HepG2 (cell line): ENCODE data around the gene TPCN2. TPM values are rescaled to one million over a fixed set of nuclear protein-coding genes. Genes with fewer than 3 reads are reported as not detected.
A peak's percentile ranks its signal among the peaks of the same experiment; 100 is the strongest.

Experiments used
- ATAC-seq: fragments of 200-7000 bp; cut with Tn5 transposase; 3 replicates; pipeline ENCODE4 v1.9.1; 2020; ENCODE audit warnings: mild to moderate bottlenecking, moderate library complexity
- BruUV-seq: library from RNA; stranded (reverse); fragments of 400-500 nt; replicated peaks from 2 replicates; lab custom pipeline; 2021; lab: Mats Ljungman, UMichigan
- CTCF ChIA-PET: fragments of 300-600 bp; formaldehyde crosslinking; extraction: SDS; loops from one replicate; lab custom pipeline; 2021; ENCODE audit warnings: low total read pairs, inconsistent platforms, low intra/inter-chr PET ratio; lab: Yijun Ruan, JAX
- POLR2A ChIA-PET: fragments of 350-600 bp; sonication (Branson Sonifier 250); formaldehyde crosslinking; loops from one replicate; lab custom pipeline; 2020; ENCODE audit warnings: antibody characterized with exemption, inconsistent platforms; lab: Yijun Ruan, JAX
- DNase-seq: peaks from one replicate; pipeline ENCODE4 v3.0.0-alpha.2; 2015; ENCODE audit warnings: low spot score
- FAIRE-seq: peaks from 3 replicates; lab custom pipeline; 2011; peaks lifted over from hg19 to GRCh38; lab: Jason Lieb, UNC
- H2AFZ ChIP-seq: one replicate; pipeline ENCODE4 v1.6.1; 2011; ENCODE audit warnings: low read length, inconsistent platforms
- H3K27ac ChIP-seq: fragments of 300-600 bp; 3 replicates; pipeline ENCODE4 v1.8.0; 2011; ENCODE audit warnings: mixed run types, mild to moderate bottlenecking, mixed read lengths, low read length, inconsistent platforms; ENCODE audit not compliant: insufficient read depth; ENCODE audit errors: extremely low read length
- H3K27me3 ChIP-seq, 2 experiments: fragments of 200-600 bp in 1 of 2; 2 replicates in 1 of 2; 3 replicates in 1 of 2; pipeline versions ENCODE4 v1.6.0 to v1.8.0; 2011; ENCODE audit warnings: low read length in 2 of 2, mild to moderate bottlenecking in 2 of 2, moderate library complexity in 2 of 2, inconsistent platforms in 1 of 2; ENCODE audit not compliant: insufficient read depth in 2 of 2, control insufficient read depth in 1 of 2
- H3K36me3 ChIP-seq, 2 experiments: fragments of 200-600 bp in 1 of 2; replicated peaks in 1 of 2; 2 replicates in 1 of 2; 3 replicates in 1 of 2; pipeline versions ENCODE4 v1.5.1 to v1.8.0; 2011; ENCODE audit warnings: low read length in 2 of 2, inconsistent platforms in 1 of 2; ENCODE audit not compliant: insufficient read depth in 2 of 2, control insufficient read depth in 1 of 2
- H3K4me1 ChIP-seq: 2 replicates; pipeline ENCODE4 v1.5.1; 2012; ENCODE audit warnings: low read length, inconsistent platforms; ENCODE audit not compliant: insufficient read depth
- H3K4me2 ChIP-seq: 2 replicates; pipeline ENCODE4 v1.6.0; 2011; ENCODE audit warnings: low read depth, low read length, inconsistent platforms
- H3K4me3 ChIP-seq, 3 experiments: fragments of 200-600 bp in 1 of 3; sonication (generic), shearing (Covaris generic) in 1 of 3; replicated peaks in 1 of 3; 2 replicates each; pipeline ENCODE4 v1.5.1; 2011 to 2016; ENCODE audit warnings: low read length in 3 of 3, inconsistent platforms in 2 of 3, low read depth in 2 of 3, mild to moderate bottlenecking in 2 of 3, control low read depth in 1 of 3, mixed read lengths in 1 of 3; ENCODE audit not compliant: insufficient read depth in 1 of 3
- H3K79me2 ChIP-seq: one replicate; pipeline ENCODE4 v1.6.1; 2011; ENCODE audit warnings: low read length, inconsistent platforms; ENCODE audit not compliant: insufficient read depth
- H3K9ac ChIP-seq: 2 replicates; pipeline ENCODE4 v1.6.0; 2011; ENCODE audit warnings: mild to moderate bottlenecking, low read depth, low read length, inconsistent platforms; ENCODE audit not compliant: insufficient read depth
- H3K9me3 ChIP-seq: 2 replicates; pipeline ENCODE4 v1.5.1; 2012; ENCODE audit warnings: mild to moderate bottlenecking, low read length
- H4K20me1 ChIP-seq: 2 replicates; pipeline ENCODE4 v1.6.0; 2011; ENCODE audit warnings: inconsistent platforms, mild to moderate bottlenecking, low read length, moderate library complexity; ENCODE audit not compliant: insufficient read depth
- BCL6 ChIP-seq: IDR thresholded peaks from 2 replicates; pipeline ENCODE4 v1.6.1; 2016; ENCODE audit warnings: missing genetic modification reagents, missing compliant biosample characterization
- CC2D1A ChIP-seq: sonication (generic); formaldehyde crosslinking; IDR thresholded peaks from 2 replicates; pipeline ENCODE4 v1.8.1; 2023; ENCODE audit warnings: mild to moderate bottlenecking, missing genetic modification reagents
- FOXK2 ChIP-seq: fragments of 450-650 bp; IDR thresholded peaks from 2 replicates; pipeline ENCODE4 v1.6.1; 2016
- KDM6A ChIP-seq: IDR thresholded peaks from 2 replicates; pipeline ENCODE4 v1.6.1; 2016; ENCODE audit warnings: low read depth
- MAFG ChIP-seq: sonication (generic); formaldehyde crosslinking; IDR thresholded peaks from 2 replicates; pipeline ENCODE4 v1.5.1; 2020; ENCODE audit warnings: mild to moderate bottlenecking, missing genetic modification reagents
- REL ChIP-seq: sonication (generic); formaldehyde crosslinking; conservative IDR thresholded peaks from 2 replicates; pipeline ENCODE4 v1.8.0; 2022; ENCODE audit warnings: mild to moderate bottlenecking, missing genetic modification reagents, moderate library complexity
- SMAD3 ChIP-seq: sonication (generic); formaldehyde crosslinking; IDR thresholded peaks from 2 replicates; pipeline ENCODE4 v1.4.0; 2020; ENCODE audit warnings: missing genetic modification reagents
- SOX5 ChIP-seq: IDR thresholded peaks from 2 replicates; pipeline ENCODE4 v1.6.1; 2016; ENCODE audit warnings: borderline replicate concordance
- YEATS4 ChIP-seq: sonication (generic); formaldehyde crosslinking; IDR thresholded peaks from 2 replicates; pipeline ENCODE4 v1.4.0; 2020; ENCODE audit warnings: missing genetic modification reagents, borderline replicate concordance
- ZNF101 ChIP-seq: sonication (generic); formaldehyde crosslinking; IDR thresholded peaks from 2 replicates; pipeline ENCODE4 v1.4.0; 2020; ENCODE audit warnings: mild to moderate bottlenecking, low read depth, missing genetic modification reagents, borderline replicate concordance
- ZNF343 ChIP-seq: sonication (generic); formaldehyde crosslinking; IDR thresholded peaks from 2 replicates; pipeline ENCODE4 v1.4.0; 2020; ENCODE audit warnings: mild to moderate bottlenecking, missing genetic modification reagents
- WGBS: methylation state at CpG from one replicate; pipeline ENCODE4 v1.1.6; 2017; ENCODE audit warnings: low lambda C conversion rate; 5-methylcytosine and 5-hydroxymethylcytosine counted together
- in situ Hi-C: cut with HindIII; loops from 2 replicates; pipeline ENCODE4 v1.10.0; 2017; ENCODE audit warnings: low pct_unique_long_range_greater_than_20kb; ENCODE audit not compliant: extremely low pct_ligation_motif_present
- intact Hi-C: fragments of 100-400 bp; cut with micrococcal nuclease; formaldehyde crosslinking; loops from one replicate; pipeline ENCODE4 v1.10.0; 2022; ENCODE audit not compliant: unreplicated experiment
- polyA plus RNA-seq, 8 experiments: library from polyadenylated mRNA; depleted of rRNA in 3 of 8; stranded (reverse) in 7 of 8; unstranded in 1 of 8; fragments of >200 nt; fragmentation: Illumina TruSeq in 4 of 8; extraction: Trizol in 4 of 8; gene quantifications; 2 replicates each; pipeline versions ENCODE4 v1.2.1 to v1.2.3, GENCODE V29; 2011 to 2016; ENCODE audit warnings: low read depth in 4 of 8, missing spikeins in 1 of 8, mixed read lengths in 1 of 8; ENCODE audit not compliant: insufficient read depth in 1 of 8
- total RNA-seq, 5 experiments: library from RNA; depleted of rRNA; stranded (reverse); fragments of >200 nt; fragmentation: Illumina TruSeq; extraction: Trizol; gene quantifications; 2 replicates each; pipeline ENCODE4 v1.2.3, GENCODE V29; 2016; ENCODE audit warnings: low read depth in 1 of 5
- TF ChIP-seq, protein P1 (sequence below): sonication (generic); formaldehyde crosslinking; IDR thresholded peaks from 2 replicates; pipeline ENCODE4 v1.5.1; 2020; ENCODE audit warnings: missing genetic modification reagents, mild to moderate bottlenecking, borderline replicate concordance
- TF ChIP-seq, protein P2 (sequence below): IDR thresholded peaks from 2 replicates; pipeline ENCODE4 v1.6.1; 2016; ENCODE audit warnings: low read depth, borderline replicate concordance
- TF ChIP-seq, protein P3 (sequence below): sonication (generic); formaldehyde crosslinking; IDR thresholded peaks from 2 replicates; pipeline ENCODE4 v1.4.0; 2020; ENCODE audit warnings: missing genetic modification reagents
- TF ChIP-seq, protein P4 (sequence below): sonication (generic); formaldehyde crosslinking; conservative IDR thresholded peaks from 2 replicates; pipeline ENCODE4 v1.8.0; 2022; ENCODE audit warnings: mild to moderate bottlenecking, moderate library complexity, missing genetic modification reagents

Gene TPCN2
- total and polyA plus RNA-seq, 2 of the 13 experiments (the other 11 are each of a cell fraction or from before 2014, with no cell fraction given) = 5.6 to 5.9 TPM

DNA sequence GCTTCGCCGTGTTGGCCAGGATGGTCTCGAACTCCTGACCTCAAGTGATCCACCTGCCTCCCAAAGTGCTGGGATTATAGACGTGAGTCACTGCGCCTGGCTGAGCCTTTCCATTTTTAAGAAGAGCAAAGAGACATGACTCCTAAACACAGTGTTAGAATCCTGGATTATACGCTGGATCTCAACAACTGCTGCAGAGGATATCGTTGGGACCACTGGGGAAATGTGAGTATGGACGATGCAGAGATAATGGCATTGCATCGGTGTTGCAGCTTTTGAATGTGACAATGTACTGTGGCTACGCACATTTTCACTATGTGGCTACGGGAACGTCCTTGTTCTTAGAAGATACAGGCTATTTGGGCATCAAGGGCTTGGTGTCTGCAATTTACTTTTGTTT lies 41.9 kb upstream of the TPCN2 start:
- no TSS peak for BruUV-seq
- no peak overlapping the region for H3K4me3 ChIP-seq
- TF ChIP-seq REL (CRISPR knock-in tag) = no peak
- TF ChIP-seq BCL6 (CRISPR knock-in tag) = no peak
- TF ChIP-seq KDM6A (CRISPR knock-in tag) = no peak
- TF ChIP-seq SOX5 (CRISPR knock-in tag) = no peak
- no peak for TF ChIP-seq ZNF343 (CRISPR knock-in tag)
- TF ChIP-seq, protein P1, sequence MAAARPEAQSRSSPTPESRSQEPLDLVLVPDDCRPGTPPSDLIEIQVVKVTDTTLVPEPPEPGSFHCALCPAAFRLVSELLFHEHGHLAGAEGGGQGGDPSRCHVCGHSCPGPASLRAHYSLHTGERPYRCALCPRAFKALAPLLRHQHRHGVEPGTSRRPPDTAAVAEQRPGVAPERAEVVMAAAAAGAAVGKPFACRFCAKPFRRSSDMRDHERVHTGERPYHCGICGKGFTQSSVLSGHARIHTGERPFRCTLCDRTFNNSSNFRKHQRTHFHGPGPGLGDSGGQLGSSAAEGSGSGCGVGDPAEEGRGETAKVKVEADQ (CRISPR knock-in tag) = no peak
- no peak for TF ChIP-seq SMAD3 (CRISPR knock-in tag)
- TF ChIP-seq MAFG = no peak
- H4K20me1 ChIP-seq = no peaks in the 10 kb centered on the region
- H2AFZ ChIP-seq = no peak overlapping the region
- H3K79me2 ChIP-seq = no peaks in the 10 kb centered on the region
- POLR2A ChIA-PET = no interaction called here
- DNase-seq (no peak), ATAC-seq (no peak), FAIRE-seq (no peak)
- no peaks in the 10 kb centered on the region for H3K36me3 ChIP-seq
- H3K27ac ChIP-seq = no peak overlapping the region
- 79% methylated on average over 12 of the region's 12 CpGs for WGBS
- H3K27me3 ChIP-seq = peaks cover 16 to 46% of the 10 kb centered on the region in 2 experiments
- in situ Hi-C loops (no loop called here), intact Hi-C loops (loop anchor here (1.0 kb wide), 1 partner anchor 37 kb away; no protein-coding TSS in a partner anchor)
- no peak overlapping the region for H3K9ac ChIP-seq
- H3K9me3 ChIP-seq = no peaks in the 10 kb centered on the region
- H3K4me1 ChIP-seq = peaks cover 33% of the 10 kb centered on the region
- peak overlapping the region; percentile 68; the same call in 1 of the 2 replicates for H3K4me2 ChIP-seq
- CTCF ChIA-PET = no interaction called here

DNA sequence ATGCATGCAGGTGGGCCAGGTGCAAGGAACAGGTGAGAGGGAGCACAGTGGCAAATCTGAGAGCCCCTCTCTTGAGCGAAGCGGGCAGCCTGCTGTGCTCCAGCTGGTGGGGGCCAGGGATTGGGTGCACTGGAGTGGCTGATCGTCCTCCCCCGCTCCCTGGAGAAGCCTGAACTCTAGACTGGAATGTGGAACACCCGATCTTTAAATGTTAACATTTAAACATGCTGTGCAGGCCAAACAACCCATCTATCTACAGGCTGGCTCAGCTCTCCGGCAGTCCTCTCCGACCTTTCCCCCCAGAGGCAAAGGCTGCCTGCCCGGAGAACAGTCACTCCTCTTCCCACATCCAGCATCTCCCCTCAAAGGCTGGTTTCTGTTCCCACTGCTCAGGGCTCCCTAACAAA lies 40.8 kb upstream of the TPCN2 start:
- ATAC-seq = peak; percentile 82
- H3K4me2 ChIP-seq = peak overlapping the region; percentile 68
- DNase-seq = peak; percentile 27
- no peaks in the 10 kb centered on the region for H3K9me3 ChIP-seq
- peaks cover 41% of the 10 kb centered on the region for H3K4me1 ChIP-seq
- peak overlapping the region in 2 of 3 experiments; percentile 14 to 47; a peak in 2 of 6 replicates for H3K4me3 ChIP-seq
- no peaks in the 10 kb centered on the region for H3K36me3 ChIP-seq
- no peak overlapping the region for H2AFZ ChIP-seq
- H3K27ac ChIP-seq = peak overlapping the region; percentile 51
- no peak overlapping the region for H3K9ac ChIP-seq
- FAIRE-seq = peak; percentile 81
- no peaks in the 10 kb centered on the region for H3K79me2 ChIP-seq
- 0% methylated on average over 3 of the region's 8 CpGs for WGBS
- in situ Hi-C loops (no loop called here), intact Hi-C loops (loop anchor here (1.0 kb wide), 1 partner anchor 36 kb away; no protein-coding TSS in a partner anchor)
- ChIA-PET CTCF (no interaction called here), POLR2A (no interaction called here)
- no TSS peak for BruUV-seq
- H4K20me1 ChIP-seq = no peaks in the 10 kb centered on the region
- H3K27me3 ChIP-seq = peaks cover 23 to 47% of the 10 kb centered on the region in 2 experiments
- TF ChIP-seq, protein P2, sequence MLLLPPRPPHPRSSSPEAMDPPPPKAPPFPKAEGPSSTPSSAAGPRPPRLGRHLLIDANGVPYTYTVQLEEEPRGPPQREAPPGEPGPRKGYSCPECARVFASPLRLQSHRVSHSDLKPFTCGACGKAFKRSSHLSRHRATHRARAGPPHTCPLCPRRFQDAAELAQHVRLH (CRISPR knock-in tag) = no peak
- TF ChIP-seq CC2D1A (CRISPR knock-in tag) (no peak), ZNF101 (CRISPR knock-in tag) (no peak), FOXK2 (no peak), YEATS4 (CRISPR knock-in tag) (no peak)
- TF ChIP-seq, protein P3, sequence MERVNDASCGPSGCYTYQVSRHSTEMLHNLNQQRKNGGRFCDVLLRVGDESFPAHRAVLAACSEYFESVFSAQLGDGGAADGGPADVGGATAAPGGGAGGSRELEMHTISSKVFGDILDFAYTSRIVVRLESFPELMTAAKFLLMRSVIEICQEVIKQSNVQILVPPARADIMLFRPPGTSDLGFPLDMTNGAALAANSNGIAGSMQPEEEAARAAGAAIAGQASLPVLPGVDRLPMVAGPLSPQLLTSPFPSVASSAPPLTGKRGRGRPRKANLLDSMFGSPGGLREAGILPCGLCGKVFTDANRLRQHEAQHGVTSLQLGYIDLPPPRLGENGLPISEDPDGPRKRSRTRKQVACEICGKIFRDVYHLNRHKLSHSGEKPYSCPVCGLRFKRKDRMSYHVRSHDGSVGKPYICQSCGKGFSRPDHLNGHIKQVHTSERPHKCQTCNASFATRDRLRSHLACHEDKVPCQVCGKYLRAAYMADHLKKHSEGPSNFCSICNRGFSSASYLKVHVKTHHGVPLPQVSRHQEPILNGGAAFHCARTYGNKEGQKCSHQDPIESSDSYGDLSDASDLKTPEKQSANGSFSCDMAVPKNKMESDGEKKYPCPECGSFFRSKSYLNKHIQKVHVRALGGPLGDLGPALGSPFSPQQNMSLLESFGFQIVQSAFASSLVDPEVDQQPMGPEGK (CRISPR knock-in tag) = peak; percentile 82
- TF ChIP-seq, protein P4, sequence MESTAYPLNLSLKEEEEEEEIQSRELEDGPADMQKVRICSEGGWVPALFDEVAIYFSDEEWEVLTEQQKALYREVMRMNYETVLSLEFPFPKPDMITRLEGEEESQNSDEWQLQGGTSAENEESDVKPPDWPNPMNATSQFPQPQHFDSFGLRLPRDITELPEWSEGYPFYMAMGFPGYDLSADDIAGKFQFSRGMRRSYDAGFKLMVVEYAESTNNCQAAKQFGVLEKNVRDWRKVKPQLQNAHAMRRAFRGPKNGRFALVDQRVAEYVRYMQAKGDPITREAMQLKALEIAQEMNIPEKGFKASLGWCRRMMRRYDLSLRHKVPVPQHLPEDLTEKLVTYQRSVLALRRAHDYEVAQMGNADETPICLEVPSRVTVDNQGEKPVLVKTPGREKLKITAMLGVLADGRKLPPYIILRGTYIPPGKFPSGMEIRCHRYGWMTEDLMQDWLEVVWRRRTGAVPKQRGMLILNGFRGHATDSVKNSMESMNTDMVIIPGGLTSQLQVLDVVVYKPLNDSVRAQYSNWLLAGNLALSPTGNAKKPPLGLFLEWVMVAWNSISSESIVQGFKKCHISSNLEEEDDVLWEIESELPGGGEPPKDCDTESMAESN = no peak
